HG03103 (cell line): ENCODE results near the gene RBBP7.

ENCODE experiments used
- ATAC-seq: cut with Tn5 transposase; IDR thresholded peaks from one replicate; pipeline ENCODE4 v1.9.1; 2021; ENCODE audit warnings: low read depth; ENCODE audit not compliant: unreplicated experiment

The RBBP7 gene

DNA sequence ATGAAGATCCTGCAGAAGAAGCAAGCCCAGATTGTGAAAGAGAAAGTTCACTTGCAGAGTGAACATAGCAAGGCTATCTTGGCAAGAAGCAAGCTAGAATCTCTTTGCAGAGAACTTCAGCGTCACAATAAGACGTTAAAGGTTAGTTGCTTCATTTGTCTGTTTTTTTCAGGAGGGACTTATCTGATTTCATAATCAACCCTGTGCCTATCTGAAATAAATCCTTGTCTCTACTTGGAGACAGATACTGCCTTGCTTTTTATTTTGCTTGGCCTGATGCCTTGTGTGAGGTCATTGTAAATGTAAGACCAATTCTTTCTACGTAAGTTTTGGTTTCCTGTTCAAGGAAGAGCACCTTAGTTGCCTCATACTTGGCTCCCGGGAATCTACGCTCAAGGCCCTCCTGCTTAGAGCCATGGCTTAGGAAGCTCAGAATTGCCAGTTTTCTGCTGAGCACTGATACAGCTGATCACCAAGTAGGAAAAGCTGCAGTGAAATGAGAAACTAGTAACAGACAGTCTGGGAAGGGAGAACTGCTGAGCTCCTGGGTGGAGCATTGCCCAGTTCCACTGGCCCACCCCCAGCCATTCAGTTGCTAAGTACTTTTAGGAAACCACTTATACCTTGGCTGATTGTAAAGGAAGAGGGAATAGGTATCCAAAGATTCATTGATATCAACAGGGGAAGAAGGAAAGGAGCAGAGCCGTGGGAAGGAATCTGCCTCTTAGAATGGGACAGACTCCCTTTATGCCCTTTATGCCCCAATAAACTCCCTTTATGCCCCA, 41.8 kb downstream of the RBBP7 start:
- ATAC-seq = no peak

DNA sequence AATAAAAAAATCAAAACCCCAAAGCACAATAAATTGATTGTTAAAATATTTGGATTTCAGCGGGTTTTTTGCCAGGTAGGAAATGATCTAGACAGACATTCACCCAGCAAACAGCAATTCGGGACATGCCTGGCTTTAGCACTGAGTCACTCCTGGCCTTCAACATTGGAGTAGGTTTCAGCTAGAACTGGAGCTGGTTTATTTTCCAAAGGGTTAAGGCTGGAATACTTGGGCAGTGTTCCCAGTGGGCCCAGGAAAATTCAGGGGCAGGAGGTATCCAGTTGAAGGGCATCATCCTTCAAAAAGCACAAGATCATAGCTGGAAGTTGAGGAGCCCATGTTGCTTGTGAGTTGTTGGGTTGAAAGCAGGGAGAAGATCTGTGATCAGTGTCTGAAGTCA, 42.9 kb downstream of the RBBP7 start:
- no peak for ATAC-seq

DNA sequence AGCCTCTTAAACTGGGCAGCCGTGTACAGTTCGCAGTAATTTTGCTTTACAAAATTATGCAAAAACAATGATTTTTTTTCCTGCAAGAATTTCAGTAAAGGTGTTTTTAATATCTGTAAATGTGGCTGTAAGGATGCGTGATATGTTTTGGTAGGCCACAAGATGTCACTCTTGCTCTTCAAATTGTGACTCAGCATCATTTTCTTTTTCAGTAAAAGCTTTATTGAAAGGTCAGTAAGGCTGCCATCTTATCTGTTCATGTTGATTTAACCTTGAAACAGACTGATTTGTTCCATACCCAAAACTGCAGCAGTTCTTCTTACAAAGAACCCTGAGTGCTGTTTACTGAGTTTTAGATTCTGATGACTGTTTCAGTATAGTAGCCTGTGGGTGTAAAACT, 44.0 kb downstream of the RBBP7 start:
- ATAC-seq = no peak

DNA sequence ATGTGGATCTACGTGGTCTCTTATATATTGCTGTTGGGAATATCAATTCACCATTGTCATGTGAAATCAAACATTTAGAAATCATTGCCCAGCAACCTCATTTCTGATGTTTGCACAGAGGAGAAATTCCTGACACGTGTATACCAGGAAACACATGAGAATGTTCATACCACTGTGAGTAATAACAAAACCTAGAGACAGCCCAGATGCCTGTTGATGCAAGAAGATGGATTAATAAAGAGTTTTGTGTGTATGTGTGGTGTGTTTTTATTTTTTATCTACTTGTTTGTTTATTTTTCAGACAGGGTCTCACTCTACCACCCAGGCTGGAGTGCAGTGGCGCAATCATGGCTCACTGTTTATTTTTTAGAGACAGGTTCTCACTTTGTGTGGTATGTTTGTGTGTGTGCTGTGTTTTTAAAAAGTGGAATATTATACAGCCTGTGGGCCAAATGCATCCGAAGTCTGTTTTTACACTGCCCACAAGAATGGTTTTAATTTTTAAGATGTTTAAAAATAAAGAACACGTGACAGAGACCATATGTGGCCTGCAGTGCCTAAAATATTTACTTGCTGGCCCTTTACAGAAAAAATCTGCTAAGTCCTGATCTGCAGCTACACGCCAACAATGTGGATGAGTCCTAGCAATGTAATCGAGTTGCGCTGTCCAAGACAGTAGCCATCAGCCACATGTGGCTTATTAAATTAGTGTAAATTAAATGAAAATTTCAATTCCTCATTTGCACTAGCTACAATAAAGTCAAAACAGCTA, 44.7 kb downstream of the RBBP7 start:
- no peak for ATAC-seq

DNA sequence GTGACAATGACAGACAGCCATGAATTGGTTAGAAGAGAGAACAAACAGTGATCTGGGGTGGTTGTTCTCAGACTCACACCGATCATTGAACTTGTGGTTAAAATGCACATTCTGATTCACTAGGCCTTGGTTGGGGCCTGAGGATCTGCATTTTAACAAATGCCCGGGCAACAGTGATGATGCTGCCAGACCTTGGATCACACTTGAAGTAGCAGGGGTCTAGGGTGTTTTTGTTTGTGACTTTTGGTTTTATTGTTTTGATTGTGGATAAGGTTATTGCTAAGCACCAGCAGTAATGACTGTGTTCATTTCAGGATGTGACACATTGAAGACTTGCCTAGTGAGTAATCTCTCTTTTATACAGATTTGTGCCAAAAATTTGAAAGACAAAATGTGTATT, 47.4 kb downstream of the RBBP7 start:
- no peak for ATAC-seq

DNA sequence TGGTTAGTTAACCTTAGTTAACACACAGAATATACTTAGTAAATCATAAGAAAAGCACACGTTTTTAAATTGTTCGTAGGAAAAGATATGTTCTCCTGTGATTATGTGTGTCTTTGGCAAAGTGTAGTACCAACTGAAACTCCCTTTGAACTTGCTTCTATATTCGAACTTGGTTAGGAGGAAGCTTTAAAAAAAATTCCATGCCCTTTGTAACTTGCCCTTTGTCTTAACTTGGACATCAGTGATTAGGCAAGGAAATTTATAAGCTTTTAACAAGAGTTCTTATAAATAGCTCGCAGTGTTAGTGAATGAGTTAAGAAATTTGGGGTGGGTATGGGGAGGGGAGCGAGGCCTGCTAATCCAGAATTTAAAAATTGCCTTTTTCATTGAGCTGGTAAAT, 50.5 kb downstream of the RBBP7 start:
- ATAC-seq = no peak

DNA sequence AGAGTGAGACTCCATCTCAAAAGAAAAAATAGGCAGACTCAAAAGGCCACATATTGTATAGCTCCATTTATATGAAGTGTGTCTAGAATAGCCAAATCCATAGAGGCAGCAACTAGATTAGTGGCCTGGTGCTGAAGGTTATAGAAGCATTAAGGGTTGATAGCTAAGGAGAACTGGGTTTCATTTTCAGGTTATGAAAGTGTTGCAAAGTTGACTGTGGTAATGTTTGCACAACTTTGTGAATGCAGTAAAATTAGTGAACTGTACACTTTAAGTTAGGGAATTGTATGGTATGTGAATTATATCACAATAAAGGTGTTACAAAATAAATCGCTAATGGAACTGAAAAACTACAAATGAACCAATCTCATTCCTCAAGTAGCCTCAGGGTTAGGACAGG, 55.6 kb downstream of the RBBP7 start:
- no peak for ATAC-seq

DNA sequence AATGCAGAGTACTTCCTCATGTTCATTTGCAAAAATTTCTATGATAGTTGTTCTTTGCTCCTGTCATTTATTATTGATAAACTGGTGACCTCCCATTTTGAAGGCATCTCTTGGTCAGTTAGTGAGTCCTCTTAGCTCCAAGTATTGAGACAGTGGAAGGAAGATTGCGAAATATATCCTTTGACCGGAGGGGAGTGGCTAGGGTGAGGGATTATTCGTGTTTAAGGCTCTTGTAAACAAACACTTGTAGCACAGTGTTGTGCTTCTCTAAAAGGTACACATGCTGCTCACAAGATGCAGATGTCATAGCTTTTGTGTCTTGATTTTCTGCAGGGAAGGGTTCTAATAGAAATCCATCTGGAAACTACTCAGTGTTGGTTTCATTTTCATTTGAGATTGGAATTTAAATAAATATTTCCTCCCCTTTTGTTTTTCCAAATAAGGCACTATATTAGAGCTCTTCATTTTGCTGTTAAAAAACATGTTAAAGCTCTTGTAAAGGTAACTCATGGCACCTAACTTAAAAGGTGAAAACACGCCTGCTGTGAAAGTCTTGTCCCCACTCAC, 62.1 kb downstream of the RBBP7 start:
- no peak for ATAC-seq

DNA sequence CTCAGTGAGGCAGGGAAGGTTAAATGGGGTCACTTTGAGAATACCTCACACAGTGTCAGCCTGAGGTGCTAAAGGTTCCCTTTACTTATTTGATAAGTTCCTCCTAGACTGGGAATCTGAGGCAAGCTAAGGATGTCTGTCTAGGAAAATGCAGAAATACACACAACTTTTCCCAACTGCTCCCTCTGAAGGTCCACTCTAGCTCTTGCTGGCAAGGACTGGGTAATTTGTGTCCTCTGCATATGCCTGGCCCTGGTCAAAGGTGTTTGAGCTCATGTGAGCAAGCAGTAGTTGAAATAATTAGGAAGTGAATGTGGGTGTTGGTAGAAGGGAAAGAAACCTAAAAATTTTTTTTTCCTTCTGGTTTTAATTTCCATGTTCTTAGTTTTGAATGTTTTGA, 62.6 kb downstream of the RBBP7 start:
- no peak for ATAC-seq

DNA sequence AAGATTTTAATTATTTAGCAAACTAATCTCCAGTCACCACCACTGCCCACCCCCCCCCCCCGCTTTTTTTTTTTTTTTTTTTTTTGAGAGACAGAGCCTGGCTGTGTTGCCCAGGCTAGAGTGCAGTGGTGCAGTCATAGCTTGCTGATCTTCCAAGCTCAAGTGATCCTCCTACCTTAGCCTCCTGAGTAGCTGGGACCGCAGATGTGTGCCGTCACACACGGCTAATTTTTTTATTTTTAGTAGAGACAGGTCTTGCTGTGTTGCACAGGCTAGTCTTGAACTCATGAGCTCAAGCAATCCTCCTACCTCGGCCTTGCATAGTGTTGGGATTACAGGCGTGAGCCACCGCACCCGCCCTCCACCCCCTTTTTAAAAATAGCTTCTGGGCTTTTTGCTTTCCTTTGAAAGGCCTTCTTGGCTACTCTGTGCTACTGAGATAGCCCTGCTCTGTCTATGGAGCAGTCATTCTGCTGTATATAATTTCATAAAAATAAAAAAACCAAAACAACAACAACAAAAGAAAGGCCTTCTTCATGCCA, 65.2 kb downstream of the RBBP7 start:
- peak; percentile 90 for ATAC-seq

DNA sequence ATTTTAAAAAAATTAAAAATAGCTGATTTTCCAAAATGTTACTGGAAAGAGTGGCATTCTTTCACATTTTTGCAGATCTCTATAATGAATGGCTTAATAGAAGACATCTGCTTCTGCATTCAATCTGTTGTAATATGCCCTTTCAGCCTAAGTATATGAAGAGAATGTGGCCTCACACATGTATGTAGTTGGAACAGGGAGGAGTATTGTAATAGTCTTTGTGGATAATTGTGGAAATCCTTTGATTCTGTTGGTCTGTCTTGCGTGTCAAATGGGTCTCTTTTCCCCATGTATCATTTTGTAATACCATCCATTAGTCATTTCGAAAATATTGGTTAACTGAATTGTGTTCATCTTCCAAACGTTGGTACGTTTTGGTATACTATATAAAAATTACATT, 72.3 kb downstream of the RBBP7 start:
- no peak for ATAC-seq

DNA sequence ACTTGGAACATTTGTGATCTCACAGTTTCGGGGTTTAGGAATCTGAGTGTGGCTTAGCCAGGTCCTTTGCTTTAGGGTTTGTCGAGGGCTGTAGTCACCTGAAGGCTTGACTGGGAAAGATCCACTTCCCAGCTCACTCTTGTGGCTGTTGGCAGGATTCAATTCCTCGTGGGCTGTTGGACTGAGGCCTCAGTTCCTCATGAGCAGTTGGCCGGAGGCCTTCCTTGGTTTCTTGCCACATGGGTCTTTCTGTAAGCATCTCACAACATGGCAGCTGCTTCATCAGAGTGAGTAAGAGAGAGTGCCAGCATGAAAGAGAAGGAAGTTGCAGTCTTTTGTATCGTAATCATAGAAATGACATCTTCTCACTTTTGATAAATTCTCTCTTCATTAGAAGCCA, 72.8 kb downstream of the RBBP7 start:
- ATAC-seq = no peak

DNA sequence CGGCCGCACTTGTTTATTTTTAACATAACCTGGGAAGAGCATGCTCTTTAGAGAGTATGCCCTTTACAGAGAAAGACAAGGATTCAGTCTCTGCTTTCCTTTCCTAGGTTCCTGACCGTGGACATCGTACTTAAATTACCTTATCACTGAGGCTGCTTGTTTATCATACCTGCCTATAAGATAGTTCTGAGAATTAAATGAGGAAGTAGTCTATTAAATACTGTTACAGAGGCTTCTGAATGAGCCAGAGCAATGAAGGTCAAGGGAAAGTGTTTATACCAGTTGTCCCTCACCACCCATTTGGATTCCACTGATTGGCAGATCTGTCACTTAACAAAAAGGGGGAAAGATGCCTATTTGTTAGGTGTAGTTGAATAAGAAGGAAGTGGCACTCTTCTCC, 73.9 kb downstream of the RBBP7 start:
- no peak for ATAC-seq
